Right atrium auricular region (tissue), 2 donors: ENCODE results near the gene COPS7A. TPM values are rescaled to one million over a fixed set of nuclear protein-coding genes. Genes with fewer than 3 reads are reported as not detected.
A peak's percentile ranks its signal among the peaks of the same experiment; 100 is the strongest.

ENCODE experiments used
- DNase-seq: peaks from one replicate; pipeline ENCODE4 v3.0.0-alpha.2; 2019; ENCODE audit warnings: low spot score
- H3K27ac ChIP-seq, 2 donors: fragments of 200-600 bp; sonication (generic); 1 replicate in 1 of 2; 2 replicates in 1 of 2; pipeline ENCODE4 v1.5.1; 2016 to 2019
- H3K27me3 ChIP-seq, 2 donors: fragments of 200-600 bp; sonication (generic); one replicate each; pipeline versions ENCODE4 v1.5.1 to v1.6.0; 2017 to 2019
- H3K36me3 ChIP-seq: fragments of 200-600 bp; sonication (generic); one replicate; pipeline ENCODE4 v1.5.1; 2016
- H3K4me1 ChIP-seq, 2 donors: fragments of 200-600 bp; sonication (generic); one replicate each; pipeline versions ENCODE4 v1.5.1 to v1.6.0; 2017 to 2019
- H3K4me3 ChIP-seq, 2 donors: fragments of 200-600 bp; sonication (generic); 1 replicate in 1 of 2; 2 replicates in 1 of 2; pipeline ENCODE4 v1.5.1; 2017 to 2019; ENCODE audit warnings: mild to moderate bottlenecking in 1 of 2, moderate library complexity in 1 of 2
- H3K9me3 ChIP-seq, 2 donors: fragments of 200-600 bp; sonication (generic); one replicate each; pipeline ENCODE4 v1.5.1; 2019
- total RNA-seq, 2 donors: library from RNA; depleted of rRNA; stranded (reverse); fragments of >200 nt; gene quantifications; one replicate each; pipeline ENCODE4 v1.1.0, GENCODE V29; 2016
- TF ChIP-seq, protein P1 (sequence below), 2 donors: fragments of 200-600 bp; sonication (generic); IDR thresholded peaks; one replicate each; pipeline ENCODE4 v1.5.1; 2019; ENCODE audit warnings: antibody characterized with exemption in 2 of 2

COPS7A gene
- total RNA-seq, 2 donors from 2014 or later = 72.7 to 73.6 TPM

DNA sequence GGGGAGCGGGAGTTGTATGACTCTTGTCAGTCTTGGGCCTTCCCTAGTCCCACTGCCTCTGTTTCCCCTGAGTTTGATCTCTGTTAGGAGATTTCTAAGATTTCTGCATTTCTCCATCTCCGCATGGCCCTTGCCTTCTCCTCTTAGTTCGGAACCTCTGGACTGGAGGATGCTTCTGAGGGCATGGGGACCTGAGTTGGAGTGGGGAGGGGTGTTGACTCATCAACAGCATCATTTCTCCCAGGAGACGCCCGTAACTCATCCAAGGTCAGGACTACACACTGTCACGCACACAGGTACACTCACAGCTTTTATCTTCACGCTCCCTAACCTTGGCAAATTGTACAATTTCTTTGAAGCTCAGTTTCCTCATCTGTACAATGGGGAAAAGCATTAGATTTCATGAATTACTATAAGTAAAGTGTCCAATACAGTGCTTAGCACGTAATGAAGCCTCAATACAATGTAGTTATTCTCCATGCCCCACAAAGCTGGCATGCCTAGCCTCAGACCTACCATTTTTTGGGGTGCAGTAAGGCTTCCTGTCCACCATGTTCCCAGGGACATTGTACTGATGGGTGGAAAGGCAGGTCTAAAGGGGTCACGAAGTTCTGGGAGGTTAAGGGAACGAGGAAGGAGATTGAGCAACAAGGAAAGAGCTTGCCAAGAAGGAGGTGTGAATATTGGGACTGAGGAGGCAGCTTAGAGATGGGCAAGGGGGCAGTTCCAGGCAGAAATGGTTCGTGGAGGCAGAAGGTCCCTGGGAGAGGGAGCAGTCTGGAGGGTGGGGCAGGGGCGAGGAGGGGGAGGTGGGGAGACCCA is 47.9 kb downstream of the COPS7A start:
- TF ChIP-seq, protein P1, sequence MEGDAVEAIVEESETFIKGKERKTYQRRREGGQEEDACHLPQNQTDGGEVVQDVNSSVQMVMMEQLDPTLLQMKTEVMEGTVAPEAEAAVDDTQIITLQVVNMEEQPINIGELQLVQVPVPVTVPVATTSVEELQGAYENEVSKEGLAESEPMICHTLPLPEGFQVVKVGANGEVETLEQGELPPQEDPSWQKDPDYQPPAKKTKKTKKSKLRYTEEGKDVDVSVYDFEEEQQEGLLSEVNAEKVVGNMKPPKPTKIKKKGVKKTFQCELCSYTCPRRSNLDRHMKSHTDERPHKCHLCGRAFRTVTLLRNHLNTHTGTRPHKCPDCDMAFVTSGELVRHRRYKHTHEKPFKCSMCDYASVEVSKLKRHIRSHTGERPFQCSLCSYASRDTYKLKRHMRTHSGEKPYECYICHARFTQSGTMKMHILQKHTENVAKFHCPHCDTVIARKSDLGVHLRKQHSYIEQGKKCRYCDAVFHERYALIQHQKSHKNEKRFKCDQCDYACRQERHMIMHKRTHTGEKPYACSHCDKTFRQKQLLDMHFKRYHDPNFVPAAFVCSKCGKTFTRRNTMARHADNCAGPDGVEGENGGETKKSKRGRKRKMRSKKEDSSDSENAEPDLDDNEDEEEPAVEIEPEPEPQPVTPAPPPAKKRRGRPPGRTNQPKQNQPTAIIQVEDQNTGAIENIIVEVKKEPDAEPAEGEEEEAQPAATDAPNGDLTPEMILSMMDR (IDR thresholded peaks at IDR 0.05) = no peak
- H3K9me3 ChIP-seq = no peaks in the 10 kb centered on the region
- H3K27me3 ChIP-seq = no peaks in the 10 kb centered on the region
- H3K27ac ChIP-seq = no peak overlapping the region
- H3K36me3 ChIP-seq = peaks cover 6% of the 10 kb centered on the region
- H3K4me3 ChIP-seq = peak overlapping the region in 1 of 2 donors; percentile 6
- peaks cover 0 to 49% of the 10 kb centered on the region in 2 donors for H3K4me1 ChIP-seq
- DNase-seq = no peak

DNA sequence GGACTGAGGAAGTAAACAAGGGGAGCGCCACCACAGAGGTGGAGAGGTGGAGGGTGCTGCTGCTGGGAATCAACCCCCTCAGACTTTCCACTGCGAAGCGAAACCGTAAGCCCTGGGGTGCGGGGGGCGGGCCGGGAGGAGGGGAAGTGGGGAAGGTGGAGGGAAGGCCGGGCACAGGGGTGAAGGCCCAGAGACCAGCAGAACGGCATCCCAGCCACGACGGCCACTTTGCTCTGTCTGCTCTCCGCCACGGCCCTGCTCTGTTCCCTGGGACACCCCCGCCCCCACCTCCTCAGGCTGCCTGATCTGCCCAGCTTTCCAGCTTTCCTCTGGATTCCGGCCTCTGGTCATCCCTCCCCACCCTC is 48.5 kb downstream of the COPS7A start, which contains the start of gene LAG3:
Gene LAG3 (plus strand): TSS at position 190 of the 365 bp plus-strand sequence. CDS start 333 bp downstream, outside the sequence.
- Histone ChIP-seq H3K36me3 (peaks cover 6% of the 10 kb centered on the region), H3K4me1 (peaks cover 0 to 49% of the 10 kb centered on the region in 2 donors), H3K9me3 (no peaks in the 10 kb centered on the region), H3K4me3 (peak within 1 kb of the TSS in 1 of 2 donors; percentile 6), H3K27me3 (no peaks in the 10 kb centered on the region), H3K27ac (no peak within 1 kb of the TSS)
- DNase-seq = no peak
- TF ChIP-seq, protein P1 (IDR thresholded peaks at IDR 0.05) = no peak

- TF ChIP-seq, protein P1 (IDR thresholded peaks at IDR 0.05) = no peak
- no peak for DNase-seq
- Histone ChIP-seq H3K27ac (no peak overlapping the region), H3K9me3 (no peaks in the 10 kb centered on the region), H3K4me3 (peak overlapping the region in 1 of 2 donors; percentile 29), H3K4me1 (peaks cover 0 to 46% of the 10 kb centered on the region in 2 donors), H3K27me3 (no peaks in the 10 kb centered on the region), H3K36me3 (peaks cover 6% of the 10 kb centered on the region)
Observed at GRCh38 chr12:6772726-6773589, 49.1 kb downstream of the COPS7A start.

DNA sequence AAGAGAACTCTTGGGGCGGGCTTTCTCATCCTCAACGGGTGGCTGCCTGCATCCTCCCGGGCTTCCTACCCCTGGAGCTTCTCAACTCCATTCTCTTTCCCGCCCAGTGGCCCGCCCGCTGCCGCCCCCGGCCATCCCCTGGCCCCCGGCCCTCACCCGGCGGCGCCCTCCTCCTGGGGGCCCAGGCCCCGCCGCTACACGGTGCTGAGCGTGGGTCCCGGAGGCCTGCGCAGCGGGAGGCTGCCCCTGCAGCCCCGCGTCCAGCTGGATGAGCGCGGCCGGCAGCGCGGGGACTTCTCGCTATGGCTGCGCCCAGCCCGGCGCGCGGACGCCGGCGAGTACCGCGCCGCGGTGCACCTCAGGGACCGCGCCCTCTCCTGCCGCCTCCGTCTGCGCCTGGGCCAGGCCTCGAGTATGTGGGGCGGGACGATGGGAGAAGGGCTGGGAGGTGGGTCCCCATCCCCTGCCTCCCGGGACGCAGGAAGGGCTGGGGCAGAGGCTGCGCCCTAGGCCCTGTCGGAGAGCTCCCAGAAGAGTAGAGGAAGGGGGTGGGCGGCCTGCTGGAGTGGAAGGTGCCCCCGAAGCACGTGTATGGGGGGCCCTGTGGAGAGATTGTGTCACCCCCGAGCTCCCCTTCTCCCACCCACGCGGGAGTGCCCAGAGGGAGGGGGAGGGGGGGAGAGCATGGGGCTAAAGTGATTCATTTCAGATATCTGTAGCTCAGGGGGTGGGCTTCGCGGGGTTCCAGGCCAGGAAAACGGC is 49.9 kb downstream of the COPS7A start:
- H3K27ac ChIP-seq = no peak overlapping the region
- H3K36me3 ChIP-seq = peaks cover 6% of the 10 kb centered on the region
- no peak for DNase-seq
- TF ChIP-seq, protein P1 (IDR thresholded peaks at IDR 0.05) = no peak
- peaks cover 0 to 46% of the 10 kb centered on the region in 2 donors for H3K4me1 ChIP-seq
- H3K27me3 ChIP-seq = no peaks in the 10 kb centered on the region
- H3K4me3 ChIP-seq = peak overlapping the region in 1 of 2 donors; percentile 29
- H3K9me3 ChIP-seq = no peaks in the 10 kb centered on the region

GRCh38 chr12:6774499-6775062 is 50.7 kb downstream of the COPS7A start:
- no peak for DNase-seq
- Histone ChIP-seq H3K27ac (no peak overlapping the region), H3K27me3 (no peaks in the 10 kb centered on the region), H3K4me3 (no peak overlapping the region), H3K4me1 (peaks cover 0 to 42% of the 10 kb centered on the region in 2 donors), H3K9me3 (no peaks in the 10 kb centered on the region), H3K36me3 (peaks cover 6% of the 10 kb centered on the region)
- TF ChIP-seq, protein P1 (IDR thresholded peaks at IDR 0.05) = no peak
